ENCODE results near the gene PSMD3.
"Not testable (repeated sequence)": the region's sequence is repeated elsewhere in the genome, so short reads cannot be mapped to it uniquely, and the experiment has no call there.

Gene PSMD3

DNA sequence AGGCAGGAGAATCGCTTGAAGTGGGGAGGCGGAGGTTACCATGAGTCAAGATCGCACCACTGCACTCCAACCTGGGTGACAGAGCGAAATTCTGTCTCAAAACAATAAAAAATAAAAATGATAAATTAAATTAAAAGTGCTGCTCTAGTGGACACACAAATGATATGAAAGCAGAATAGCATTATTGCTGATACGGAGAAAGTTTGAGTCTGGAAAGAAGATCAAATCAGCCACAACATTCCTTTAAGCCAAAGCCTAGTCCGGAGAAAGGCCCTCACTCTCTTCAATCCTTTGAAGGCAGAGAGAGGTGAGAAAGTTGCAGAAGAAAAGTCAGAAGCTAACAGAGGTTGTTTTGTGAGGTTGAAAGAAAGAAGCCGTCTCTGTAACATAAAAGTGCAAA is 19.6 kb downstream of the PSMD3 start:
- no peak for DNase-seq

GRCh38 chr17:40001335-40001734 is 20.7 kb downstream of the PSMD3 start:
- DNase-seq: not testable (repeated sequence)

DNA sequence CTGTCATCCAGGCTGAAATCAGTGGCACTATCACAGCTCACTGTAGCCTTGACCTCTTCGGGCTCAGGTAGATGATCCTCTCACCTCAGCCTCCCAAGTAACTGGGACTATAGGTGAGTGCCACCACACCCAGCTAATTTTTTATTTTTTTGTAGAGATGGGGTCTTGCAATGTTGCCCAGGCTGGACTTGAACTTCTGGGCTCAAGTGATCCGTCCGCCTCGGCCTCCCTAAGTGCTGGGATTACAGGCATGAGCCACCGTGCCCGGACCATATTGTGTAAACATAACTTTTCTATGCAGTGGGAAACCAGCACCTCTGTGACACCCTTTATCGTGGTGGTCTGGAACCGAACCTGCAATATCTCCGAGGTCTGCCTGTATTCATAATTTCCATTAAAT is 23.5 kb downstream of the PSMD3 start:
- DNase-seq: no peak

- no peak for DNase-seq
Observed at GRCh38 chr17:40004712-40005111, 24.1 kb downstream of the PSMD3 start.

DNA sequence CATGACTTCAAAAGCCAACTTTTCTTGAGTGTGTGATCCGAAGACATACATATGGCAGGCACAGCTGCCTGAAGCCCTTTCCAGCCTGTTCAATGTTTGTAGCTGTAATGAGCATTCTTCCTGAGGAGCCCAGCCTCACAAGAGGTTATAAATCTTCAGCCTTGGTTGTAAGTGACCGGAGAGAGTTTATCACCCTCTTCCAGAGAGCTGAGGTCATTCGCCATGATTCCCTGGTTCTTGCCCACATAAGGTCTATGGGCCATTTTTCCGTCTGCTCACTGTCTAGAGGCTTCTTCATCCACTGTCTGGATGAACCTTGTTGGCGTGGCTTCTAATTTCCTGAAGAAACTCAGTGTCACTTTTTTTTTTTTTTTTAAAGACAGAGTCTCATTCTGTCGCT is 24.9 kb downstream of the PSMD3 start:
- DNase-seq: no peak

DNA sequence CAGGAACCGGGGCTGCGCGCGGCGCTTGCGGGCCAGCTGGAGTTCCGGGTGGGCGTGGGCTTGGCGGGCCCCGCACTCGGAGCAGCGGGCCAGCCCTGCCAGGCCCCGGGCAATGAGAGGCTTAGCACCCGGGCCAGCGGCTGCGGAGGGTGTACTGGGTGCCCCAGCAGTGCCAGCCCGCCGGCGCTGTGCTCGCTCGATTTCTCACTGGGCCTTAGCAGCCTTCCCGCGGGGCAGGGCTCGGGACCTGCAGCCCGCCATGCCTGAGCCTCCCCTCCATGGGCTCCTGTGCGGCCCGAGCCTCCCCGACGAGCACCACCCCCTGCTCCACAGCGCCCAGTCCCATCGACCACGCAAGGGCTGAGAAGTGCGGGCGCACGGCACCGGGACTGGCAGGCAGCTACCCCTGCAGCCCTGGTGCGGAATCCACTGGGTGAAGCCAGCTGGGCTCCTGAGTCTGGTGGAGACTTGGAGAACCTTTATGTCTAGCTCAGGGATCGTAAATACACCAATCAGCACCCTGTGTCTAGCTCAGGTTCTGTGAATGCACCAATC is 30.4 kb downstream of the PSMD3 start:
- not testable (repeated sequence) for DNase-seq

DNA sequence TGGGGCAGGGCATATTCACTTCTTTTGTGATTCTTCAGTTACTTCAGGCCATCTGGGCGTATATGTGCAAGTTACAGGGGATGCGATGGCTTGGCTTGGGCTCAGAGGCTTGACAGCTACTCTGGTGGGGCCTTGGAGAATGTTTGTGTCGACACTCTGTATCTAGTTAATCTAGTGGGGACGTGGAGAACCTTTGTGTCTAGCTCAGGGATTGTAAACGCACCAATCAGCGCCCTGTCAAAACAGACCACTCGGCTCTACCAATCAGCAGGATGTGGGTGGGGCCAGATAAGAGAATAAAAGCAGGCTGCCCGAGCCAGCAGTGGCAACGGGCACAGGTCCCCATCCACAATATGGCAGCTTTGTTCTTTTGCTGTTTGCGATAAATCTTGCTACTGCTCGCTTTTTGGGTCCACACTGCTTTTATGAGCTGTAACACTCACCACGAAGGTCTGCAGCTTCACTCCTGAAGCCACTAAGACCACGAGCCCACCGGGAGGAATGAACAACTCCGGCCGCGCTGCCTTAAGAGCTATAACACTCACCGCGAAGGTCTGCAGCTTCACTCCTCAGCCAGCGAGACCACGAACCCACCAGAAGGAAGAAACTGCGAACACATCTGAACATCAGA is 31.5 kb downstream of the PSMD3 start:
- DNase-seq: not testable (repeated sequence)

GRCh38 chr17:40014375-40014980 is 33.9 kb downstream of the PSMD3 start:
- no peak for DNase-seq

DNA sequence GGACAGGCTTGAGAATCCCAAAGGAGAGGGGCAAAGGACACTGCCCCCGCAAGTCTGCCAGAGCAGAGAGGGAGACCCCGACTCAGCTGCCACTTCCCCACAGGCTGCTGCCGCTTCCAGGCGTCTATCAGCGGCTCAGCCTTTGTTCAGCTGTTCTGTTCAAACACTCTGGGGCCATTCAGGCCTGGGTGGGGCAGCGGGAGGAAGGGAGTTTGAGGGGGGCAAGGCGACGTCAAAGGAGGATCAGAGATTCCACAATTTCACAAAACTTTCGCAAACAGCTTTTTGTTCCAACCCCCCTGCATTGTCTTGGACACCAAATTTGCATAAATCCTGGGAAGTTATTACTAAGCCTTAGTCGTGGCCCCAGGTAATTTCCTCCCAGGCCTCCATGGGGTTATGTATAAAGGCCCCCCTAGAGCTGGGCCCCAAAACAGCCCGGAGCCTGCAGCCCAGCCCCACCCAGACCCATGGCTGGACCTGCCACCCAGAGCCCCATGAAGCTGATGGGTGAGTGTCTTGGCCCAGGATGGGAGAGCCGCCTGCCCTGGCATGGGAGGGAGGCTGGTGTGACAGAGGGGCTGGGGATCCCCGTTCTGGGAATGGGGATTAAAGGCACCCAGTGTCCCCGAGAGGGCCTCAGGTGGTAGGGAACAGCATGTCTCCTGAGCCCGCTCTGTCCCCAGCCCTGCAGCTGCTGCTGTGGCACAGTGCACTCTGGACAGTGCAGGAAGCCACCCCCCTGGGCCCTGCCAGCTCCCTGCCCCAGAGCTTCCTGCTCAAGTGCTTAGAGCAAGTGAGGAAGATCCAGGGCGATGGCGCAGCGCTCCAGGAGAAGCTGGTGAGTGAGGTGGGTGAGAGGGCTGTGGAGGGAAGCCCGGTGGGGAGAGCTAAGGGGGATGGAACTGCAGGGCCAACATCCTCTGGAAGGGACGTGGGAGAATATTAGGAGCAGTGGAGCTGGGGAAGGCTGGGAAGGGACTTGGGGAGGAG is 34.7 kb downstream of the PSMD3 start, which contains the start of gene CSF3:
TSS of gene CSF3 (plus strand) at position 436 of the 993 bp plus-strand sequence. CDS start at position 471, 35 bp downstream.
- DNase-seq: no peak

GRCh38 chr17:40015998-40016985 is 35.7 kb downstream of the PSMD3 start:
- no peak for DNase-seq

GRCh38 chr17:40017422-40018080 is 36.9 kb downstream of the PSMD3 start:
- no peak for DNase-seq

GRCh38 chr17:40018211-40019121 is 37.9 kb downstream of the PSMD3 start:
- no peak for DNase-seq

GRCh38 chr17:40019140-40019991 is 38.8 kb downstream of the PSMD3 start:
- DNase-seq: no peak

DNA sequence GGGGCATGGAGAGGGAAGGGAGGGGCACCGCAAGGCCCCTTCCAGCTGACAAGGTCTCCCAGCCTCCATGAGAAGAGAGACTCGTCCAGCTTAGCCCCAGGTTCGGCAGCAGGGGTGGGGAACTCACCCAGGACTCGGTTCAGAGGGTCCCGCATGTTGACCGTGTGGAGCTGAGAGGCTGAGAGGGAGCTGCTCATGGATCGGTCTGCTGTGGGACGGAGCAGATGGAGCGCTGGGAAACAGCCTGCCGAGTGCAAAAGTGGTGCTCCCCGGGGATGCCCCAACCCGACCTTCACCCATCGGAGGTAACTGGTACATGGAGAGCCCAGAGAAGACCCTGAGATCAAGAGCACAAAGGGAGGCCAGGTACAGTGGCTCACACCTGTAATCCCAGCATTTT is 39.5 kb downstream of the PSMD3 start:
- DNase-seq: no peak

DNA sequence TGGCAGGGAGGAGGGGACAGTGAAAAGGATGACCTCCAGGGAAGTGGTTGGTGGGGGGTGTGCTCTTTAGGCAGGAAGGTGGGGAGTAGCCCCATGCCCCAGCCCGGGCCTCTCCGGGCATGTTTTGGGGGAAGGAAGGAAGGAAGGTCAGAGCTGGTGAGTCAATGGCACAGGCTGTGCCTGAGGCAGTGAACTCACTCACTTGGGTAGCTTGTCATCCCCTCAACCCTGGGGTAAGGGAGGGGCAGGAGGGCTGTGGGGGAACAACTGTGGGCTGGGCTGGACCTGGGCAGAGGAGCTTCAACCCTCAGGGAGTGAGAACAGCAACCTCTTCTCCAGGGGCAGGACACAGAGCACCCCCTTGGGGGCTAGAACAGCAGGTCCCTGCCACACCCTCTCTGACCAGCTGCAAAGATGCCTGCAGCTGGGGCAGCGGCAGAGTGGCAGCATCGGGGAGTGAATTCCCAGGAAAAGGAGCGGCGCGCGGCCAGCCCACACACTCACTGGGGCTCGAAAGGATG is 40.9 kb downstream of the PSMD3 start:
- no peak for DNase-seq

DNA sequence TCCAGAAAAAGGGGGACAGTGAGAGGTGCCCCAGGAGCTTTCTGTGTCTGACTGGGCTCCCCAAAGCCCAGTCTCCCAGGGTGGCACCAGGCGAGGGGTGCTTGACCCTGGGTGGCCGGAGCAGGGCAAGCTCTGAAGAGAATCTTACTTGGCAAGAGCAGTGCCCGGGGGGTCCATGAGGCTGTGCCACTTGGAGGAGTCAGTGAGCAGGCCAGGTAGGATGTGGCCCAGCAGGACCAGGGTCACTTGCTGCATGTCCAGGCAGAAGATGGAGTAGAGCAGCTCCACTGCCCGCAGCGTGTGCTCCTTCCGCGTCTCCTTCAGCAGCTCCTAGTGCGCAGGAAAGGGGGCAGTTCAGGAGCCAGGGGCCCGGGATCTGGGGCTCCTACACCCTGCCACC is 41.9 kb downstream of the PSMD3 start:
- no peak for DNase-seq

DNA sequence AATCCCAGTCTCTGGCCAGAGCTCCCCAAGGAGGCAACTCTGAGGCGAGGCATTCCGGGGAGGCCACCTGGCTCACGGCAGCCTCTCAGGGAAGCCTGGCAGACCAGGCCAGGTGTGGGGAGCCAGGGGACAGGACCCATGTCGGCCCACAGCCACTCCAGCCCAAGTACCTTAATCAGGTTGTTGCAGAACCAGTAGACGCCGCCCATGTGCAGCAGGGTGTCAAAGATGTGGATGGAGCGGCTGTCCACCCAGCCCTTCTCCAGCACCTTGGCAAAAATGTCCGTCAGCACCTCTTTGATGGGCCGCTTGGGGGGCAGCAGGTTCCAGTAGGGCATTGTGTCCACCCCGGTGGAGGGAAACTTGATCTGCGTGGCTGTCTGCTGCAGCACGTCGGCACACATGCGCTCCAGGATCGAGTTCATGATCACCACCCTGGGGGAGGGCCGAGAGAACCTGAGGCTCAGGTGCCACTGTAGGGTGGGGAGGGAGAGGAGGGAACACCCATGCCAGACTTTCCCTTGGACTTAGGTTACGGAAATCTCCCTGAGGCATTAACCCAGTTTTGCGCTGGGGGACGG is 42.4 kb downstream of the PSMD3 start:
- no peak for DNase-seq

- no peak for DNase-seq
Observed at GRCh38 chr17:40023590-40024292, 43.1 kb downstream of the PSMD3 start.
